Endothelial cell of umbilical vein (primary cell): ENCODE results near the gene MPV17. TPM values are rescaled to one million over a fixed set of nuclear protein-coding genes. Genes with fewer than 3 reads are reported as not detected.

ENCODE experiments used
- BruUV-seq: library from RNA; stranded (reverse); fragments of 400-500 nt; replicated peaks from 2 replicates; lab custom pipeline; 2021; lab: Mats Ljungman, UMichigan
- CTCF ChIA-PET: fragments of 300-600, 350-600 bp; sonication (Branson Sonifier 250); formaldehyde crosslinking; loops from one replicate; lab custom pipeline; 2021; ENCODE audit warnings: antibody characterized with exemption, inconsistent platforms; lab: Charles Lee
- POLR2A ChIA-PET: fragments of 300-600, 350-600 bp; sonication (Branson Sonifier 250); formaldehyde crosslinking; loops from one replicate; lab custom pipeline; 2021; ENCODE audit warnings: antibody characterized with exemption, inconsistent platforms; lab: Charles Lee
- DNase-seq: peaks from one replicate; pipeline ENCODE4 v3.0.0-alpha.2; 2011; ENCODE audit warnings: low read depth, low spot score
- FAIRE-seq: peaks from 2 replicates; lab custom pipeline; 2011; peaks lifted over from hg19 to GRCh38; lab: Jason Lieb, UNC
- H2AFZ ChIP-seq: 2 replicates; pipeline ENCODE4 v1.6.0; 2012; ENCODE audit warnings: low read depth, low read length, control low read depth, inconsistent platforms
- H3K27ac ChIP-seq: 2 replicates; pipeline ENCODE4 v1.5.1; 2011; ENCODE audit warnings: low read depth, mild to moderate bottlenecking, control low read depth, low read length, moderate library complexity; ENCODE audit not compliant: insufficient read depth
- H3K27me3 ChIP-seq, 2 experiments: 2 replicates each; pipeline versions ENCODE4 v1.6.0 to v1.6.1; 2011; ENCODE audit warnings: low read length in 2 of 2, mixed read lengths in 1 of 2; ENCODE audit not compliant: control insufficient read depth in 2 of 2, insufficient read depth in 2 of 2
- H3K36me3 ChIP-seq, 2 experiments: 2 replicates in 1 of 2; 3 replicates in 1 of 2; pipeline ENCODE4 v1.5.1; 2011; ENCODE audit warnings: low read length in 2 of 2, mild to moderate bottlenecking in 1 of 2, moderate library complexity in 1 of 2; ENCODE audit not compliant: control insufficient read depth in 2 of 2, insufficient read depth in 2 of 2; ENCODE audit errors: extremely low read depth in 1 of 2
- H3K4me1 ChIP-seq: 3 replicates; pipeline ENCODE4 v1.5.1; 2011; ENCODE audit warnings: mild to moderate bottlenecking, low read length; ENCODE audit not compliant: control insufficient read depth, insufficient read depth; ENCODE audit errors: extremely low read depth
- H3K4me2 ChIP-seq: 2 replicates; pipeline ENCODE4 v1.6.1; 2011; ENCODE audit warnings: low read length, control low read depth, mixed read lengths; ENCODE audit not compliant: insufficient read depth
- H3K4me3 ChIP-seq, 3 experiments: fragments of 200-600 bp in 1 of 3; sonication (generic), shearing (Covaris generic) in 1 of 3; replicated peaks in 1 of 3; 2 replicates each; pipeline ENCODE4 v1.5.1; 2011 to 2016; ENCODE audit warnings: control low read depth in 3 of 3, low read length in 3 of 3, mild to moderate bottlenecking in 2 of 3, inconsistent platforms in 1 of 3, low read depth in 1 of 3, moderate library complexity in 1 of 3; ENCODE audit not compliant: insufficient read depth in 1 of 3
- H3K79me2 ChIP-seq: 2 replicates; pipeline ENCODE4 v1.6.0; 2012; ENCODE audit warnings: low read length, inconsistent platforms; ENCODE audit not compliant: control insufficient read depth, insufficient read depth
- H3K9ac ChIP-seq: replicated peaks from 2 replicates; pipeline ENCODE3; 2011; ENCODE audit warnings: low read length, control low read depth; ENCODE audit not compliant: insufficient read depth; ENCODE audit errors: extremely low read depth
- H3K9me1 ChIP-seq: replicated peaks from 3 replicates; pipeline ENCODE4 v1.6.0; 2011; ENCODE audit warnings: mild to moderate bottlenecking, low read length; ENCODE audit not compliant: control insufficient read depth, insufficient read depth; ENCODE audit errors: extremely low read depth
- H3K9me3 ChIP-seq: replicated peaks from 2 replicates; pipeline ENCODE4 v1.5.1; 2012; ENCODE audit warnings: low read length, inconsistent platforms; ENCODE audit not compliant: control insufficient read depth, insufficient read depth
- H4K20me1 ChIP-seq: replicated peaks from 2 replicates; pipeline ENCODE3; 2011; ENCODE audit warnings: mild to moderate bottlenecking, low read length; ENCODE audit not compliant: control insufficient read depth, insufficient read depth; ENCODE audit errors: extremely low read depth
- EZH2 ChIP-seq: IDR thresholded peaks from 2 replicates; pipeline ENCODE4 v1.6.1; 2012; ENCODE audit warnings: borderline replicate concordance, low read depth, mild to moderate bottlenecking, moderate library complexity, low read length, inconsistent platforms; ENCODE audit not compliant: severe bottlenecking
- FOS ChIP-seq: IDR thresholded peaks from 2 replicates; pipeline ENCODE4 v1.6.1; 2011; ENCODE audit warnings: mild to moderate bottlenecking, low read length, moderate library complexity, borderline replicate concordance; ENCODE audit not compliant: insufficient read depth
- GATA2 ChIP-seq: IDR thresholded peaks from 2 replicates; pipeline ENCODE4 v1.7.0; 2011; ENCODE audit warnings: low read depth, mild to moderate bottlenecking, moderate library complexity, mixed read lengths, low read length; ENCODE audit not compliant: insufficient read length, insufficient read depth
- JUN ChIP-seq: IDR thresholded peaks from 2 replicates; pipeline ENCODE4 v1.6.1; 2011; ENCODE audit warnings: borderline replicate concordance, low read depth; ENCODE audit not compliant: insufficient read length, insufficient read depth
- MYC ChIP-seq: IDR thresholded peaks from one replicate; pipeline ENCODE4 v1.6.1; 2011; ENCODE audit warnings: mild to moderate bottlenecking, low read depth, low read length
- POLR2A ChIP-seq: IDR thresholded peaks from 2 replicates; pipeline ENCODE4 v1.6.1; 2012; ENCODE audit warnings: low read depth, mild to moderate bottlenecking, control low read depth, low read length
- POLR2AphosphoS5 ChIP-seq: IDR thresholded peaks from 2 replicates; pipeline ENCODE4 v1.6.1; 2012; ENCODE audit warnings: low read depth, mild to moderate bottlenecking, control low read depth, low read length, moderate library complexity; ENCODE audit not compliant: insufficient read depth
- dilution Hi-C: fragments of 300-500 bp; cut with MboI; formaldehyde crosslinking; loops from one replicate; pipeline ENCODE4 v1.15.0; 2019; ENCODE audit warnings: low sequenced_read_pairs; ENCODE audit not compliant: extremely low pct_ligation_motif_present
- intact Hi-C: fragments of 100-400 bp; cut with micrococcal nuclease; formaldehyde crosslinking; loops from one replicate; pipeline ENCODE4 v1.10.0; 2022
- polyA plus RNA-seq, 4 experiments: library from polyadenylated mRNA; depleted of rRNA in 3 of 4; stranded (reverse) in 3 of 4; unstranded in 1 of 4; fragments of >200 nt; gene quantifications; 2 replicates each; pipeline versions ENCODE4 v1.2.1 to v1.2.3, GENCODE V29; 2011 to 2012; ENCODE audit warnings: missing spikeins in 1 of 4
- total RNA-seq: library from RNA; stranded (reverse); gene quantifications from 2 replicates; pipeline ENCODE4 v1.2.3, GENCODE V29; 2021
- TF ChIP-seq, protein P1 (sequence below): IDR thresholded peaks from 2 replicates; pipeline ENCODE4 v1.6.1; 2011; ENCODE audit not compliant: insufficient read depth, insufficient read length
- TF ChIP-seq, protein P2 (sequence below), 2 donors: IDR thresholded peaks; 1 replicate in 1 of 2; 2 replicates in 1 of 2; pipeline ENCODE4 v1.5.1; 2011; ENCODE audit warnings: low read length in 2 of 2, mild to moderate bottlenecking in 2 of 2, moderate library complexity in 2 of 2, control low read depth in 1 of 2, inconsistent platforms in 1 of 2, low read depth in 1 of 2; ENCODE audit not compliant: insufficient read depth in 1 of 2; ENCODE audit errors: extremely low read depth in 1 of 2

Gene MPV17
- total and polyA plus RNA-seq, 2 donors (not counting 3 experiments of a cell fraction or from before 2014, with no cell fraction given), result 74.7 to 267 TPM

DNA sequence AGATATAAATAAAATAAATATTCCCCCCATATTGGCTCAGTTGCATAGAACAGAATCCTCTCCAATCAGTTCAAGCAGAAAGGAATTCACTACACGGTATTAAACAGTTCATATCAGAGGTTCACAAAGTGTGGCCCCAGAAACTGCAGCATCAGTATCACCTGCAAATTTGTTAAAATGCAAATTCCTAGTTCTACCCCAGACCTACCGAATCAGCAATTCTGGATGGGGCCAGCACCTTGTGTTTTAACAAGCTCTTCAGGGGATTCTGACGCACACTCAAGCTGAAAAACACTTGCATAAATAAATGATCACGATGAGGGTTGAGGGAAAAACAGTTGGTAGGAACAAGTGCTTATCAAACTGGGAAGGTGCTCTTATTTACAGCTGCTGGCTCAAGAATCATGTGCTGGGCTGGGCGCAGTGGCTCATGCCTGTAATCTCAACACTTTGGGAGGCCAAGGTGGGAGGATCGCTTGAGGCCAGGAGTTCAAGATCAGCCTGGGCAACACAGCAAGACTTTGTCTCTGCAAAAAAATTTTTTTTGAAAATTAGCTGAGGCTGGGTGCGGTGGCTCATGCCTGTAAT is 27.3 kb upstream of the MPV17 start:
- TF ChIP-seq MYC, result no peak
- Histone ChIP-seq H3K9me1 (no peaks in the 10 kb centered on the region), H3K36me3 (no peaks in the 10 kb centered on the region), H3K9me3 (no peaks in the 10 kb centered on the region), H3K79me2 (peaks cover 85% of the 10 kb centered on the region), H3K27ac (no peak overlapping the region), H3K4me1 (peaks cover 3% of the 10 kb centered on the region), H3K4me2 (no peak overlapping the region), H2AFZ (no peak overlapping the region), H3K9ac (no peak overlapping the region), H3K27me3 (no peaks in the 10 kb centered on the region), H3K4me3 (no peak overlapping the region), H4K20me1 (peaks cover 3% of the 10 kb centered on the region)
- ChIA-PET CTCF (no interaction called here), POLR2A (no interaction called here)
- dilution Hi-C loops, result no loop called here
- FAIRE-seq, result no peak
- BruUV-seq, result no TSS peak
- intact Hi-C loops, result no loop called here
- DNase-seq, result no peak

DNA sequence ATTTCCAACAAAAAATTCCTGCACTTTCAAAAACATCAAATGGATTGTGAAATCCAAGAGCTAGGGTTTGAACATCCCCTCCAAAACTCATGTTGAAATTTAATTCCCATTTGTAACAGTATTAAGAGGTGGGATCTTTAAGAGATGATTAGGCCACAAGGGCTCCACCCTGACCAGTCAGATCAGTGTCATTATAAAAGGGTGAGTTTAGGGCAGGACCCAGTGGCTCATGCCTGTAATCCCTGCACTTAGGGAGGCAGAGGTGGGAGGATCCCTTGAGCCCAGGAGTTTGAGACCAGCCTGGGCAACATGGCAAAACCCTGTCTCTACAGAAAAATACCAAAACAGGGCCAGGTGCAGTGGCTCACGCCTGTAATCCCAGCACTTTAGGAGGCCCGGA is 24.7 kb upstream of the MPV17 start:
- Histone ChIP-seq H3K9me1 (no peaks in the 10 kb centered on the region), H3K9ac (no peak overlapping the region), H3K27ac (no peak overlapping the region), H3K27me3 (no peaks in the 10 kb centered on the region), H3K4me3 (no peak overlapping the region), H3K79me2 (peaks cover 75% of the 10 kb centered on the region), H3K4me2 (no peak overlapping the region), H3K9me3 (no peaks in the 10 kb centered on the region), H3K36me3 (peaks cover 2 to 3% of the 10 kb centered on the region in 2 experiments), H2AFZ (no peak overlapping the region), H4K20me1 (peaks cover 3% of the 10 kb centered on the region), H3K4me1 (no peaks in the 10 kb centered on the region)
- POLR2A ChIA-PET, result no interaction called here
- TF ChIP-seq JUN, result no peak
- no peak for TF ChIP-seq EZH2
- no peak for TF ChIP-seq POLR2A
- TF ChIP-seq POLR2AphosphoS5, result no peak
- no peak for TF ChIP-seq FOS
- TF ChIP-seq, protein P1, sequence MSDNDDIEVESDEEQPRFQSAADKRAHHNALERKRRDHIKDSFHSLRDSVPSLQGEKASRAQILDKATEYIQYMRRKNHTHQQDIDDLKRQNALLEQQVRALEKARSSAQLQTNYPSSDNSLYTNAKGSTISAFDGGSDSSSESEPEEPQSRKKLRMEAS, result no peak
- no peak for TF ChIP-seq GATA2
- TF ChIP-seq, protein P2, sequence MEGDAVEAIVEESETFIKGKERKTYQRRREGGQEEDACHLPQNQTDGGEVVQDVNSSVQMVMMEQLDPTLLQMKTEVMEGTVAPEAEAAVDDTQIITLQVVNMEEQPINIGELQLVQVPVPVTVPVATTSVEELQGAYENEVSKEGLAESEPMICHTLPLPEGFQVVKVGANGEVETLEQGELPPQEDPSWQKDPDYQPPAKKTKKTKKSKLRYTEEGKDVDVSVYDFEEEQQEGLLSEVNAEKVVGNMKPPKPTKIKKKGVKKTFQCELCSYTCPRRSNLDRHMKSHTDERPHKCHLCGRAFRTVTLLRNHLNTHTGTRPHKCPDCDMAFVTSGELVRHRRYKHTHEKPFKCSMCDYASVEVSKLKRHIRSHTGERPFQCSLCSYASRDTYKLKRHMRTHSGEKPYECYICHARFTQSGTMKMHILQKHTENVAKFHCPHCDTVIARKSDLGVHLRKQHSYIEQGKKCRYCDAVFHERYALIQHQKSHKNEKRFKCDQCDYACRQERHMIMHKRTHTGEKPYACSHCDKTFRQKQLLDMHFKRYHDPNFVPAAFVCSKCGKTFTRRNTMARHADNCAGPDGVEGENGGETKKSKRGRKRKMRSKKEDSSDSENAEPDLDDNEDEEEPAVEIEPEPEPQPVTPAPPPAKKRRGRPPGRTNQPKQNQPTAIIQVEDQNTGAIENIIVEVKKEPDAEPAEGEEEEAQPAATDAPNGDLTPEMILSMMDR (IDR thresholded peaks at IDR 0.05; ENCODE audit: extremely low read depth in 1 of 2, insufficient read depth in 1 of 2, low read depth in 1 of 2, low read length in 2 of 2), result no peak
- no peak for TF ChIP-seq MYC
- dilution Hi-C loops, result no loop called here
- intact Hi-C loops, result no loop called here
- no peak for FAIRE-seq
- BruUV-seq, result no TSS peak
- no peak for DNase-seq
- CTCF ChIA-PET, result interaction anchor here (1.0 kb wide), 1 partner anchor 22 kb away, joined by 3 read pairs; no protein-coding TSS in a partner anchor
